ENCODE results near the gene CTBP2.

DNA sequence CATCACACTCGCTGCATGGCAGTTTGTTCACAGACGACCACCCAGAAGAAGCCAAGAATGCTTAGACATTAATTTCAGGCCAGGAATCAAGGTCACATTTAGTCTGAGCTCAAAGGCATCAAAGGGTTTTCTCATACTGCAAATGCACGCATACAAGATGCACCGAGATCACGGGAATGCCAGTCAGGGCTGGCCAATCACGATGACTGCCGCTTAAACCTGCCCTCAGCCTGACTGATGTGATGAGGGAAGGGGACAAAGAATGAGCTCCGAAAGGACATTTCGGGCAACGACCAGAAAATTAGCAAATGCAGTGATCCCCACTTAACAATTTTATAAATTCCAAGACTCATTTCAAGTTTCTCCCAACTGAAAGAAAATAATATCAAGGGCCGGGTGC, 20.2 kb downstream of the CTBP2 start:
- TF ChIP-seq, protein P1, sequence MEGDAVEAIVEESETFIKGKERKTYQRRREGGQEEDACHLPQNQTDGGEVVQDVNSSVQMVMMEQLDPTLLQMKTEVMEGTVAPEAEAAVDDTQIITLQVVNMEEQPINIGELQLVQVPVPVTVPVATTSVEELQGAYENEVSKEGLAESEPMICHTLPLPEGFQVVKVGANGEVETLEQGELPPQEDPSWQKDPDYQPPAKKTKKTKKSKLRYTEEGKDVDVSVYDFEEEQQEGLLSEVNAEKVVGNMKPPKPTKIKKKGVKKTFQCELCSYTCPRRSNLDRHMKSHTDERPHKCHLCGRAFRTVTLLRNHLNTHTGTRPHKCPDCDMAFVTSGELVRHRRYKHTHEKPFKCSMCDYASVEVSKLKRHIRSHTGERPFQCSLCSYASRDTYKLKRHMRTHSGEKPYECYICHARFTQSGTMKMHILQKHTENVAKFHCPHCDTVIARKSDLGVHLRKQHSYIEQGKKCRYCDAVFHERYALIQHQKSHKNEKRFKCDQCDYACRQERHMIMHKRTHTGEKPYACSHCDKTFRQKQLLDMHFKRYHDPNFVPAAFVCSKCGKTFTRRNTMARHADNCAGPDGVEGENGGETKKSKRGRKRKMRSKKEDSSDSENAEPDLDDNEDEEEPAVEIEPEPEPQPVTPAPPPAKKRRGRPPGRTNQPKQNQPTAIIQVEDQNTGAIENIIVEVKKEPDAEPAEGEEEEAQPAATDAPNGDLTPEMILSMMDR (IDR thresholded peaks at IDR 0.05): no peak
- TF ChIP-seq POLR2A (IDR thresholded peaks at IDR 0.05): no peak
